GM12878 (cell line): ENCODE results near the gene KRT20.

ENCODE experiments used
- CHD1 ChIP-seq: IDR thresholded peaks from 2 replicates; pipeline ENCODE4 v1.6.1; 2012; ENCODE audit warnings: low read depth, low read length, improper control_type of control experiment
- CREM ChIP-seq: IDR thresholded peaks from 2 replicates; pipeline ENCODE4 v1.6.1; 2014; ENCODE audit warnings: antibody characterized with exemption, low read depth
- POLR2A ChIP-seq: IDR thresholded peaks from 2 replicates; pipeline ENCODE4 v1.6.1; 2011; ENCODE audit warnings: low read depth, mild to moderate bottlenecking, low read length
- POLR2AphosphoS5 ChIP-seq: IDR thresholded peaks from 2 replicates; pipeline ENCODE4 v1.6.1; 2011; ENCODE audit warnings: mild to moderate bottlenecking, low read length, inconsistent platforms
- SREBF2 ChIP-seq: IDR thresholded peaks from 2 replicates; pipeline ENCODE4 v1.6.1; 2012; ENCODE audit warnings: mild to moderate bottlenecking, low read length
- TCF3 ChIP-seq: IDR thresholded peaks from 2 replicates; pipeline ENCODE4 v1.6.1; 2012; ENCODE audit warnings: low read depth, mild to moderate bottlenecking, low read length, borderline replicate concordance; ENCODE audit not compliant: insufficient read depth

GRCh38 chr17:40827746-40828453 lies 57.1 kb downstream of the KRT20 start:
- TF ChIP-seq POLR2AphosphoS5 (no peak), TCF3 (no peak), CREM (no peak), POLR2A (no peak), SREBF2 (no peak), CHD1 (no peak)
